K562 (cell line): ENCODE data around the gene PLD3. TPM values are rescaled to one million over a fixed set of nuclear protein-coding genes. Genes with fewer than 3 reads are reported as not detected.

Experiments
- ADNP ChIP-seq: fragments of 200-800 bp; sonication (Bioruptor generic); IDR thresholded peaks from 2 replicates; pipeline ENCODE4 v1.6.1; 2016; ENCODE audit warnings: missing genetic modification characterization, missing compliant biosample characterization
- ASH1L ChIP-seq: fragments of 450-650 bp; IDR thresholded peaks from 2 replicates; pipeline ENCODE4 v1.6.1; 2018; ENCODE audit warnings: borderline replicate concordance, mild to moderate bottlenecking, low read depth; ENCODE audit not compliant: partially characterized antibody
- DACH1 ChIP-seq: fragments of 450-650 bp; IDR thresholded peaks from 2 replicates; pipeline ENCODE4 v1.6.1; 2018; ENCODE audit not compliant: partially characterized antibody
- DEAF1 ChIP-seq: fragments of 450-650 bp; formaldehyde crosslinking; IDR thresholded peaks from 2 replicates; pipeline ENCODE4 v1.4.0; 2020; ENCODE audit warnings: mild to moderate bottlenecking, moderate library complexity
- DPF2 ChIP-seq: fragments of 450-650 bp; IDR thresholded peaks from 2 replicates; pipeline ENCODE4 v1.6.1; 2016
- EWSR1 ChIP-seq: fragments of 450-650 bp; IDR thresholded peaks from 2 replicates; pipeline ENCODE4 v1.6.1; 2018; ENCODE audit warnings: borderline replicate concordance, mild to moderate bottlenecking, low read depth, moderate library complexity; ENCODE audit not compliant: partially characterized antibody
- FIP1L1 ChIP-seq: fragments of 200-400 bp; formaldehyde crosslinking; IDR thresholded peaks from 2 replicates; pipeline ENCODE4 v1.6.1; 2018; ENCODE audit warnings: mild to moderate bottlenecking, low read depth, low read length; ENCODE audit not compliant: poor library complexity, severe bottlenecking
- HEY1 ChIP-seq: fragments of 250-450 bp; sonication (Bioruptor Pico); IDR thresholded peaks from 2 replicates; pipeline ENCODE4 v1.5.0; 2020; ENCODE audit warnings: mild to moderate bottlenecking, moderate library complexity, borderline replicate concordance
- HLTF ChIP-seq: fragments of 450-650 bp; IDR thresholded peaks from 2 replicates; pipeline ENCODE4 v1.6.1; 2016
- RFX1 ChIP-seq: fragments of 450-650 bp; IDR thresholded peaks from 2 replicates; pipeline ENCODE4 v1.6.1; 2016; ENCODE audit warnings: mild to moderate bottlenecking, moderate library complexity
- SMARCC2 ChIP-seq: fragments of 450-650 bp; IDR thresholded peaks from 2 replicates; pipeline ENCODE4 v1.6.1; 2017; ENCODE audit warnings: antibody characterized with exemption, moderate library complexity, mild to moderate bottlenecking, low read depth
- SREBF2 ChIP-seq: sonication (generic); formaldehyde crosslinking; IDR thresholded peaks from 2 replicates; pipeline ENCODE4 v1.4.0; 2020; ENCODE audit warnings: mild to moderate bottlenecking, missing genetic modification reagents
- STAT5B ChIP-seq: fragments of 250-450 bp; sonication (Bioruptor Pico); IDR thresholded peaks from 2 replicates; pipeline ENCODE4 v1.8.0; 2021; ENCODE audit warnings: mild to moderate bottlenecking, inconsistent platforms
- TEAD4 ChIP-seq, 2 experiments: sonication (generic) in 1 of 2; formaldehyde crosslinking in 1 of 2; IDR thresholded peaks; 2 replicates each; pipeline versions ENCODE4 v1.6.1 to v1.8.0; 2012 to 2022; ENCODE audit warnings: borderline replicate concordance in 1 of 2, inconsistent platforms in 1 of 2, low read length in 1 of 2, mild to moderate bottlenecking in 1 of 2, missing genetic modification reagents in 1 of 2
- ZBTB43 ChIP-seq: sonication (generic); formaldehyde crosslinking; IDR thresholded peaks from 2 replicates; pipeline ENCODE4 v1.8.0; 2023; ENCODE audit warnings: mild to moderate bottlenecking, missing genetic modification reagents
- ZC3H4 ChIP-seq: sonication (generic); formaldehyde crosslinking; IDR thresholded peaks from 2 replicates; pipeline ENCODE4 v1.9.0; 2021; ENCODE audit warnings: missing genetic modification reagents, borderline replicate concordance
- polyA plus RNA-seq, 8 experiments: library from polyadenylated mRNA; depleted of rRNA in 4 of 8; stranded (reverse) in 5 of 8; unstranded in 3 of 8; fragments of >200 nt; fragmentation: Nextera tagmentation in 2 of 8; fragmentation: Illumina TruSeq in 1 of 8; extraction: Ambion mirVana in 2 of 8; extraction: Trizol in 1 of 8; gene quantifications; 2 replicates each; pipeline versions ENCODE4 v1.2.1 to v1.2.3, GENCODE V29; 2011 to 2014; ENCODE audit warnings: inconsistent platforms in 1 of 8, missing spikeins in 1 of 8
- total RNA-seq, 7 experiments: library from RNA; depleted of rRNA in 6 of 7; stranded (reverse); fragments of >200 nt in 6 of 7; fragmentation: Illumina TruSeq in 2 of 7; extraction: Trizol in 2 of 7; gene quantifications; 2 replicates each; pipeline versions ENCODE4 v1.2.1 to v1.2.3, GENCODE V29; 2011 to 2021; ENCODE audit warnings: low replicate concordance in 1 of 7
- TF ChIP-seq, protein P1 (sequence below): fragments of 250-450 bp; sonication (Bioruptor Pico); IDR thresholded peaks from 2 replicates; pipeline ENCODE4 v1.4.0; 2020; ENCODE audit warnings: mild to moderate bottlenecking, moderate library complexity, borderline replicate concordance
- TF ChIP-seq, protein P2 (sequence below): sonication (generic); formaldehyde crosslinking; IDR thresholded peaks from 2 replicates; pipeline ENCODE4 v1.8.0; 2022; ENCODE audit warnings: mild to moderate bottlenecking, low read depth, missing genetic modification reagents

Gene PLD3
- total and polyA plus RNA-seq, 9 of the 15 experiments (the other 6 are each of a cell fraction or from before 2014, with no cell fraction given) = 2.3 to 128 (median 72.7) TPM

DNA sequence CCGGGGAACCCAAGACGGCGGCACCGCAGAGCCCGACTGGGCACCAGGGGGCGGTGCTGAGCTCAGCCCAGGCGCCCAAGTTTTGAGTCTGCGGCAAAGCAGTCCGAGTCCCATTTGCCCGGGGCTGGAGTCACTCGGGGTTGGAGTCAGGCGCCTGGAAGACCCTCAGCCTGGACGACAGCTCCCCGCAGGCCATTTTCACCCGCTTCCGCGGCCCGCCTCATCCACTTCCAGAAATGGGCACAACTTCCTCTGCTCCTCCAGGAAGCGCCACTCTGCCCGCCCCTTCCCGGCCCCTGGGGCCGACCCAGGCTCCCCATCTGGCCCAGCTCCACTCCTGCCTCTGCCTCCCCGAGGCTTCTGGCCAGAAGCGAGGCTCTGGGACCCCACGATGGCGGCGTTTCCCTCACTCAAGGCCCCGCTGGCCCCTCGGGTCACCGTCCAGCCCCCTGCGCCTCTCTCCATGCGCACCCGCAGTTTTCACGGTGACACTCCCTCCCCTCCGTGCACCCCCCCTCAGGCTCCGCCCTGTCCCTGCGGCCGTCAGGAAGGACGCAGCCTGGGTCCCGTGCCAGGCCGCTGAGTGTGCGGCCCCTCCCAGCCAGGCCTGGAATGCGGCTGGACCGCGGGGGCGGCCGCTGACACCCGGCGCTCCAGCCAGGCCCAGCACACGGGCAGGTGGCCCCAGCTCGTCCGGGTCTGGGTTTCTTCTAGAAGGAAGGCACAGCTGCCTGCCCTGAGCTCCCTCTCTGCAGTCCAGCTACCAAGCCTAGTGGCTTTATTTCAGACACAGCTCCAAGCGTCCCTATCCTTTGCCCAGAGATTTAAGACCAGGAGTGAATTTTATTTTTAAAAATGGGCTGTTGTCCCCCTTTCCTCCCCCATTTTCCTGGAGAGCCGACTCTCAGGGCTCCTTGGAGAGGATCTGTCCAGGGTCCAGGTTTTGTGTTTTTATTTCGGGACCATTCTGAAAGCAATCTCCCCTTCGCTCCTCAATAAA is 72.6 kb downstream of the PLD3 start (continued):
- TF ChIP-seq ADNP (tag) (no peak), STAT5B (no peak), ASH1L (no peak), HEY1 (no peak), ZC3H4 (CRISPR knock-in tag) (no peak), HLTF (no peak; the same call in 1 of the 2 replicates), DEAF1 (peak; percentile 42; the same call in 1 of the 2 replicates), SMARCC2 (no peak; the same call in 1 of the 2 replicates), DPF2 (peak; percentile 12; the same call in 1 of the 2 replicates), TEAD4 (IDR thresholded peaks at IDR 0.05; ENCODE audit: low read length) (peak; percentile 93), TEAD4 (CRISPR knock-in tag; IDR thresholded peaks at IDR 0.05; ENCODE audit: borderline replicate concordance) (peak; percentile 98), FIP1L1 (peak; percentile 80), RFX1 (no peak), ZBTB43 (CRISPR knock-in tag) (peak; percentile 56; the same call in 1 of the 2 replicates), EWSR1 (no peak), DACH1 (peak; percentile 45), SREBF2 (CRISPR knock-in tag) (no peak)
- TF ChIP-seq, protein P1, sequence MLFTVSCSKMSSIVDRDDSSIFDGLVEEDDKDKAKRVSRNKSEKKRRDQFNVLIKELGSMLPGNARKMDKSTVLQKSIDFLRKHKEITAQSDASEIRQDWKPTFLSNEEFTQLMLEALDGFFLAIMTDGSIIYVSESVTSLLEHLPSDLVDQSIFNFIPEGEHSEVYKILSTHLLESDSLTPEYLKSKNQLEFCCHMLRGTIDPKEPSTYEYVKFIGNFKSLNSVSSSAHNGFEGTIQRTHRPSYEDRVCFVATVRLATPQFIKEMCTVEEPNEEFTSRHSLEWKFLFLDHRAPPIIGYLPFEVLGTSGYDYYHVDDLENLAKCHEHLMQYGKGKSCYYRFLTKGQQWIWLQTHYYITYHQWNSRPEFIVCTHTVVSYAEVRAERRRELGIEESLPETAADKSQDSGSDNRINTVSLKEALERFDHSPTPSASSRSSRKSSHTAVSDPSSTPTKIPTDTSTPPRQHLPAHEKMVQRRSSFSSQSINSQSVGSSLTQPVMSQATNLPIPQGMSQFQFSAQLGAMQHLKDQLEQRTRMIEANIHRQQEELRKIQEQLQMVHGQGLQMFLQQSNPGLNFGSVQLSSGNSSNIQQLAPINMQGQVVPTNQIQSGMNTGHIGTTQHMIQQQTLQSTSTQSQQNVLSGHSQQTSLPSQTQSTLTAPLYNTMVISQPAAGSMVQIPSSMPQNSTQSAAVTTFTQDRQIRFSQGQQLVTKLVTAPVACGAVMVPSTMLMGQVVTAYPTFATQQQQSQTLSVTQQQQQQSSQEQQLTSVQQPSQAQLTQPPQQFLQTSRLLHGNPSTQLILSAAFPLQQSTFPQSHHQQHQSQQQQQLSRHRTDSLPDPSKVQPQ (CRISPR knock-in tag) = no peak
- TF ChIP-seq, protein P2, sequence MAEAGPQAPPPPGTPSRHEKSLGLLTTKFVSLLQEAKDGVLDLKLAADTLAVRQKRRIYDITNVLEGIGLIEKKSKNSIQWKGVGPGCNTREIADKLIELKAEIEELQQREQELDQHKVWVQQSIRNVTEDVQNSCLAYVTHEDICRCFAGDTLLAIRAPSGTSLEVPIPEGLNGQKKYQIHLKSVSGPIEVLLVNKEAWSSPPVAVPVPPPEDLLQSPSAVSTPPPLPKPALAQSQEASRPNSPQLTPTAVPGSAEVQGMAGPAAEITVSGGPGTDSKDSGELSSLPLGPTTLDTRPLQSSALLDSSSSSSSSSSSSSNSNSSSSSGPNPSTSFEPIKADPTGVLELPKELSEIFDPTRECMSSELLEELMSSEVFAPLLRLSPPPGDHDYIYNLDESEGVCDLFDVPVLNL (CRISPR knock-in tag) = no peak
